Mucosa of gallbladder (tissue), 1 donor: ENCODE measurements around the gene DAD1. TPM values are rescaled to one million over a fixed set of nuclear protein-coding genes. Genes with fewer than 3 reads are reported as not detected.
"Not testable (repeated sequence)": the region's sequence is repeated elsewhere in the genome, so short reads cannot be mapped to it uniquely, and the experiment has no call there.

ENCODE experiments used
- DNase-seq: peaks from one replicate; pipeline ENCODE4 v3.0.0-alpha.2; 2020; ENCODE audit warnings: low spot score
- total RNA-seq: library from RNA; stranded (reverse); gene quantifications from one replicate; pipeline ENCODE4 v1.2.1, GENCODE V29; 2021
- donor health status: DM: no; HTN: no; CAD: no.

The DAD1 gene
- total RNA-seq, 1 donor from 2014 or later: 235 TPM

DNA sequence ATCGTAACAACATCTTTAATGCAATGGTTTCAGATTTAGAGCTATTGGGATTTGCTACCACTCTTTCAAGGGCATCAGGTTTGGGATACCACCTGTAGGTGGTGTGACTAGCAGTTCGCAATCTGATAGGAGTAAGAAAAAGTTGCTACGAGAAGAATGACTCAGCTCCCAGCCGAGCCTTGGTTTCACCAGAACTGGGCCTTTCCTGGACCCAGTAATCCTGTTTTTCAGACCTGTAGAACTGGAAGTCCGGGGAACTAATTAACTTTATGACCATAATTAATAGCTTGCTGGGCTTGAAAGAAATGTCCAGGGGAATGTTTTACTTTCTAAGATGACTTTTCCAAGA lies 9.8 kb upstream of the DAD1 start:
- peak; percentile 57 for DNase-seq

DNA sequence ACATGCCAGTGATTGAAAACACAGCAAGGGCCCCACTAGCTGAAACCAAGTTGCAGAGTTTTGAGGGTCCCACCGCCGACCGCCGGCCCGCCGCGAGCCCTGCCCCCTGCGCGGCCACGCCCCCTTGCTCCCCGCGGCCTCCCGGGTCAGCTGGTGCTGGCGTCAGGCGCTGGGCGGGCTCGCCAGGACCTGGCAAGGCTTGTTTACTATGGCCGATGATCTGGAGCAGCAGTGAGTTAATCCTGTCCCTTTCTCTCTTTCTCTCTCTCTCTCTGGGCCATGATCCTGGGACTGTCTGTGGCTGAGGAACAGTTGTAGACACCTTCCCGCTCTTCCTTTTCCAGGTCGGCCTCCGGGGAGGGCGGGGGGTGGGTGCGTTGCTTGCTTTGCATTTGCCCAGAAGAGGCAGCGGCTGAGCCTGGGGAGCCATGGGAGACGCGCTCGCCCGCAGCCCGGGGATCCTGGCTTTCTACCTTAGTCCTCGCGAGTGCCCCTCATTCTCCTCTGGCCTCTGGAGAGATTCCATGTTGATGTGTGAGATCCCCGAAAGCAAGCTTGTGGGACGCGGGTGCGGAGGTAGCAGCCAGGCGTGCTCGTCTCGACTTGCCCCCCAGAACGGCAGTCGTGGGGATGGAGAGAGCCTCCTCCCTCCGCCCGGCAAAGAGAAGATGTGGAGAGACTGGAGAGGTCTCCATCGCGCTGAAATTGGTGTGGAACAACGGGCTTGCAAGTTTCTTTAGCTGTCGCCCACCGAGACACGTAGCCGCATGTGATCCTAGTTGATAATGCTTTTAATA lies 9.3 kb upstream of the DAD1 start, which contains the start of gene ABHD4:
TSS of gene ABHD4 (plus strand) at position 202 of the 797 bp plus-strand sequence. CDS start at position 209, 7 bp downstream.
- peak; percentile 82 for DNase-seq

DNA sequence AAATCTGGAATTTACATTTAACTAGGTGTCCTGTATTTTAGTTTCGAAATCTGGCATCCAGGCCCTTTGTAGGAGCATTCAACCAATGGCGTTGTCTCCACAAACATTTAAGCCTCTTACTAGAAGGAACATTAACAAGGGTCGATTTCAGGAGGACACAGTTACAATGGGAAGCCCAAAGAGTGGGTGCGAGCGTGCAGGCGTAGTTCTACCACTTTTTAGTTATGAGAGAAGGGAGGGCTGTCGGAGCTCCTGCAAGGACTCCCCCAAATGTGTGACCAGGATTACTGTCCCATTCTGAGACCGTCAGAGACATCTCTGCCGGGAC lies 8.7 kb upstream of the DAD1 start:
- DNase-seq: no peak

GRCh38 chr14:22597265-22597664 lies 8.2 kb upstream of the DAD1 start:
- no peak for DNase-seq

DNA sequence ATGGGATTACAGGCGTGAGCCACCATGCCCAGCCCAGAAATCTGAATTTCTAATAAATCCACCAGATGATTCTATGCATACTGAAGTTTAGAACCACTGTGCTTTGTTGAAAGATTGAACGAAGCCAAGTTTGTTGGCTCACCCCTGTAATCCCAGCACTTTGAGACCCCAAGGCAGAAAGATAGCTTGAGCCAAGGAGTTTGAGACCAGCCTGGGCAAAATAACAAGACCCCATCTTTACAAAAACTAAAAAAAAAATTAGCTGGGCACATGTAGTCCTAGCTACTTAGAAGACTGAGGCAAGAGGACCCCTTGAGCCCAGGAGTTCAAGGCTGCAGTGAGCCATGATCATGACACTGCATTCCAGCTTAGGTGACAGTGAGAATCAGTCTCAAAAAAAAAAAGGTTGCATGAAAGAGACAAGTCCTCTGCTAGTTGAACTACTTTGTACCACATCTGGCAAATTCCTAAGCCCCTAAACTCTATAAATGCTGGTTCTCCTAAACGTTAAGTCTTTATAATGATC lies 7.4 kb upstream of the DAD1 start:
- DNase-seq: no peak

GRCh38 chr14:22594156-22594716 lies 5.2 kb upstream of the DAD1 start:
- no peak for DNase-seq

DNA sequence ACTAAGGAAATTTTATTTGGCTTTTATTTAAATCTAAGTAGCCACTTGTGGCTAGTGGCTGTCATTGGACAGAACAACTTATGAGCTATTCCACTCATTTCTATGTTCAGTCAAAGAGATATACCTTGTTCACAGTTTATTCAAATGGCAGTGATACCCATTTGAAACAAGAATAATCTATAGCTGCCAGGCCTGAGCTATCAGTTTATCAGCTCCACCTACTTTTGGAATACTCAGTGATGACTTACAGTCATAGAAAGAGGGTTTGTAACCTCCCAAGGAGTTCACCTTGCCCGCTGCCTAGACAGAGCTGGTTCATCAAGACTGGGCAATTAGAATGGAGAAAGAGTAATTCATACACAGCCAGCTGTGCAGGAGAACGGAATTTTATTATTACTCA lies 4.6 kb upstream of the DAD1 start:
- no peak for DNase-seq

GRCh38 chr14:22593189-22593588 lies 4.2 kb upstream of the DAD1 start:
- DNase-seq: no peak

DNA sequence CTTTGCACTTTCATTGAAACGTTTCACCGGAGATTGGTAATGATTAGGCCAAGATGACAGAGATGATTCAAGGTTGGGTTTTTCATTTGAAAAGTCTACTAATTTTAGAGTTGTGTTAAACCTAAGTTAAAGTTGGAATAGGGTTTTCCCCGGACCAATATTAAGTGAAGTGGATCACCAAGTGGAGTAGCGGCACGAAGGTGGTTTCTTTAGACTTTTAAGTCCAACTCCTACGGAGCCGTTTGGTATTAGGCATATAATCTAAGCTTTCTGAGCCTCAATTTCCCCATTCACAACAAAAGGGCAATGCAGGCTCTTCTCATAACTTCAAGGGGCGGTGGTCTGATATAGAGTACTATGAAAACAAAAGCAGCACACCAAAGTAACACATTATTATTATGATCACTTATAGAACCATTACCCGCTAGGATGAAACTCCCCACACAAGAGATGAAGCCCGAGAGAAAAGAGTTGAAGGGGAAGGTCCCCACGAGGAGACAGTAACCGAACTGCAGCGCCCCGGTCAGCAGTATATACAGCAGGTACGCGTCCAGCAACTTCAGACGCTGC lies 413 bp downstream of the DAD1 start:
- DNase-seq: no peak

DNA sequence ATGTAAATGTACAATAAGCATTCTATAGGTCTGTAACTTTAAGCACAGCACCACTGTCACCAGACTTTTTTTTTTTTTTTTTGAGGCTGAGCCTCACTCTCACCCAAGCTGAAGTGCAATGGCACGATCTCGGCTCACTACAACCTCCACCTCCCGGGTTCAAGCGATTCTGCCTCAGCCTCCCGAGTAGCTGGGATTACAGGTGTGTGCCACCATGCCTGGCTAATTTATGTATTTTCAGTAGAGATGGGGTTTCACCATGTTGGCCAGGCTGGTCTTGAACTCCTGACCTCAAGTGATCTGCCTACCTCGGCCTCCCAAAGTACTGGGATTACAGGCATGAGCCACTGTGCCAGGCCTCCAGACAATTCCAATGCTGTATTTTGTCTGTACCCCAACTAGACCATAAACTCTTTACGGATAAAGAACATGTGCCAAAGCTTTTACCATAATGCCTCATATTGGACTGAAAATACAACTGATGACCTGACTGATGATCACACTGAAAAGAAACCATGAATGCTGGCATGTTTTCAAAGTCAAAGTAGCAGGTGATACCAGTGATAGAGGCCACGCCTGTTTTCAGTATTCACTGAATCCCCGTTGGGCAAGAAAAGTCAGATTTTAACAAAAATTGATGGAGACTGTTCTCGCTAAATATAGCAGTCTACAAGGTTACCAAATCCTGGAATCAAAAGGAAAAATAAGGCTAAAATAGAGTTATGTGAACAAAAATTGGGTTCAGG lies 1.2 kb downstream of the DAD1 start:
- not testable (repeated sequence) for DNase-seq

DNA sequence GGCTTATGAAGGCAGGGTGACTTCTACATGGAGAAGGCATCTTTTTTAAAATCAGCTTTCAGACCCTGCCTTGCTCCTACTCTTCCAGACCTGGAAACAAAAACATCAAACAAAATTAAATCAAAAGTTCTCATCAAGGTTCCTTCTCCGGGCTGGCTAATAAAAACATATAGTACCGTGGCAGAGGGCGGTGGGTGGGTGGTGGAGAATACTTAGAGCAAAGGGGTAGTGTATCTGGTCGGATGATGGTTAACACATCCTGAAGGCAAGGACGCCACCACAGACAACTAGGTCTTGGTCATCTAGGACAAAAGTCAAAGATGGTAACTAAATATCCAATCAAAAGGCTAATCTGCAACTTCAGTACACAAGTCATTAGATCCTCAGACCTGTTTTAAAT lies 1.8 kb downstream of the DAD1 start:
- no peak for DNase-seq

DNA sequence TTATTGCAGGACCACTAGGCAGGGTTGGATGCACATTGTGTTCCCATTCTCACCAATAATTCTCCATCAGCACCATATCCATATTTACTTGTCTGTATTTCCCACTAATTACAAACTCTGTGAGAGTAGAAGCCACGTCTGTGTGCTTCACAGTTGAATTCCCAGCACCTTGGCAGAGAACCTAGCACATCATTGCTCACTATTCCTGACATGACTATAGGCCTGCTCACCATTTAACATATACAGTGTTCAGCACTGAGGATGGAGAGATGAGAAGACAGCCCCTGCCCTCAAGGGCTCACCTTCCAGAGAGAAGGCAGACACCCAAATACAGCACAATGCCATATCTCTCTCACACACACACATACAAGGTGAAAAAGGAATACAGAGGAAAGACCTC lies 5.0 kb downstream of the DAD1 start:
- DNase-seq: no peak

DNA sequence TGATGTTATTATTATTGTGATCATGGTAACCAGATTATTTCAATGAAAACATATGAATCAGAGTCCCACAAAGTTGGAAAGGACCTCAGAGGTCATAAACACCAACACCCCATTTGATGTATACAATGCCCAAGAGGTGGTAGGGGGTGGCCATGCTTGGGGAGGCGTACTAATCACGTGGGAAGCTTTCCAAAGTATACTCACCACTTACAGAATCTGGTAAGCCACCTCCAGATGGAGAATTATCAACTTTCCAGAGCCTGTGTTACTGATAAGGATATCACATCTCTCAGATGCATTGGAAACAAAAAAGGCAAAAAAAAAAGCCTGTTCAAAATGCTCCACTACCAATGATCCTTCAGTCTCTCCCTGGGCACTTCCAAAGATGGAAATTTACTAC lies 8.4 kb downstream of the DAD1 start:
- no peak for DNase-seq

- no peak for DNase-seq
These were observed 9.1 kb downstream of the DAD1 start for GRCh38 chr14:22579881-22580280.

GRCh38 chr14:22579236-22579635 lies 9.8 kb downstream of the DAD1 start:
- no peak for DNase-seq

- DNase-seq: no peak
These were observed 11.6 kb downstream of the DAD1 start for GRCh38 chr14:22577334-22577908.

GRCh38 chr14:22573804-22574203 lies 15.2 kb downstream of the DAD1 start:
- no peak for DNase-seq

DNA sequence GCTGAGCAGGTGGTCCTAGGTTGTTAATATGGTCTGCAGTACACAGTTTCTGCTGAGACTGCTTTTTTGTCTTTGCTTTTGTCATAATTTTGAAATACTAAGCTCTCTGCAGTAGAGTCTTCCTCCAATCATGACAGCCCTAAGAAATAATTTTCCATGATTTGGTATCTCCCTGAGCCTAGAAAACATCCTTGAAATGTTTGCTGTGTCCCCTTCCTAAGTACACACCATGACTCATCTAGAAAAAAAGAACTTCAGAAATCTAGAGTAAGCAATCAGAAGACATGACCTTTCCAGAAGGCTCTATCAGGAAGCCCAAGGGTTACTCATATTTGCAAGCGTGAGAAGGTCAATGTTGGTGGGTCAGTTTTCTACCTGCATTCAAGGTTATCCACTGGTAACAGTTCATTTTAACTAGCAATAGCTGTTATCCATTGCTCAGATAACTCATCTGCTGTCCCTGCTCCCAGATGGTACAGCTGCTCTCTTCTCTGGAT lies 16.4 kb downstream of the DAD1 start:
- no peak for DNase-seq

GRCh38 chr14:22570132-22570949 lies 18.7 kb downstream of the DAD1 start:
- peak; percentile 92 for DNase-seq

DNA sequence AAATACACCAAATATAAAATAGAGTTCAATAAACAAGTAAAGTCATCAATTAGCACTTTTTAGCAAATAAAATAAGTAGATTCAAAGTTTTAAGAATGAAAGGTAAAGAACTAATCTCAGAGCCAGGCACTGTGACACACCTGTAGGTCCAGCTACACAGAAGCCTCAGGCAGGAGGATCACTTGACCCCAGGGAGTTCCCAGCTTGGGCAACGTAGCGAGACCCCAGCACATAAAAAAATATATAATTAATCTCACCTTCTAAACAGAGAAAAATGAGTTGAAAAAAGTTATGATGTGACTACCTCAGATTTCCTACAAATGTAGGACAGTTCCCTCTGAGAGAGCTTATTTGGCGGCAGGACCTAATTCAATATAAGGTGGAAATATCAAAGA lies 19.3 kb downstream of the DAD1 start:
- no peak for DNase-seq

DNA sequence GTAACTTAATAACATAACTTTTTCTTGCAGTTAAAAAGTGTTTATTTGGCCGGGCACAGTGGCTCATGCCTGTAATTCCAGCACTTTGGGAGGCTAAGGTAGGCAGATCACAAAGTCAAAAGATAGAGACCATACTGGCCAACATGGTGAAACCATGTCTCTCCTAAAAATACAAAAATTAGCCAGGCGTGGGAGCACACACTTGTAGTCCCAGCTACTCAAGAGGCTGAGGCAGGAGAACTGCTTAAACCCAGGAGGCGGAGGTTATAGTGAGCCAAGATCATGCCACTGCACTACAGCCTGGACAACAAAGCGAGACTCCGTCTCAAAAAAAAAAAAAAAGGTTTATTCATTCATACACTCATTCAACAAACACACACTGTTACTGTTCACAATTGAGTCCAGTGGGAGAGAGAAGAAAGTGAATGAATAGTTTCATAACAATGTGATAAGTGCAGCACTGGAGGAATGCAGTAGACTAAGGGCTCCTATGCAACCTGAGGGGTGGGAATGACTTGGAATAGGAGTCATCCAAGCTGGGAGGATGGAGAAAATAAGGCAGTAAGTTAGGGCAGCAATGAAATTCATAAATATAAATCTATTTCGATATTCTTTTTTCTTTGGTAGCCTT lies 19.8 kb downstream of the DAD1 start:
- DNase-seq: no peak
